ENCODE results near the gene ZBTB48.
"Not testable (repeated sequence)": the region's sequence is repeated elsewhere in the genome, so short reads cannot be mapped to it uniquely, and the experiment has no call there.

The ZBTB48 gene

GRCh38 chr1:6635910-6636760, 56.3 kb downstream of the ZBTB48 start:
- DNase-seq, result no peak

- not testable (repeated sequence) for DNase-seq
Observed at GRCh38 chr1:6636778-6637177, 57.0 kb downstream of the ZBTB48 start.

- no peak for DNase-seq
Observed at GRCh38 chr1:6637770-6638169, 58.0 kb downstream of the ZBTB48 start.

- DNase-seq, result no peak
Observed at GRCh38 chr1:6638226-6638625, 58.4 kb downstream of the ZBTB48 start.

Measured in COR-L47 (cell line).